CD1c-positive myeloid dendritic cell (primary cell): ENCODE results near the gene PNMA6E.

Experiments used
- DNase-seq: peaks from one replicate; pipeline ENCODE4 v3.0.0-alpha.2; 2016; ENCODE audit errors: extremely low spot score

Gene PNMA6E

DNA sequence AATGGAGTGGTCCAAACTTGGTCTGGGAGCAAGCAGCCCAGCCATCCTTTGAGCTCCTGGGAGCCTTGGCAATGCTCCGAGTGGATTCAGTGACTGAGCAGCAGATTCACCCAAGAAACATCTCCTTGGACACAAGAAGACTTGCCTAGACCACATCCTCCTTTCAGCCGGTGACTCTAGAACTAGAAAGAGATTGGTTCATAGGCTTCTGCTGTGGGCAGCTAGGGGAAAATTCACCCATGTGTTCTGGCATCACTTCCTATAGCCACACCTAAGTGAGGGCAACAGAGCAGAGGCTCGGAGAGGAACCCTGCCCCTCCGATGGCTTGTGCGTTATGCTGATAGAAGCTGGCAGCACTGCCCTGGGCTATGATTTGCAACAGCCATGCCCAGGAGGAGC lies 51.2 kb downstream of the PNMA6E start:
- no peak for DNase-seq

DNA sequence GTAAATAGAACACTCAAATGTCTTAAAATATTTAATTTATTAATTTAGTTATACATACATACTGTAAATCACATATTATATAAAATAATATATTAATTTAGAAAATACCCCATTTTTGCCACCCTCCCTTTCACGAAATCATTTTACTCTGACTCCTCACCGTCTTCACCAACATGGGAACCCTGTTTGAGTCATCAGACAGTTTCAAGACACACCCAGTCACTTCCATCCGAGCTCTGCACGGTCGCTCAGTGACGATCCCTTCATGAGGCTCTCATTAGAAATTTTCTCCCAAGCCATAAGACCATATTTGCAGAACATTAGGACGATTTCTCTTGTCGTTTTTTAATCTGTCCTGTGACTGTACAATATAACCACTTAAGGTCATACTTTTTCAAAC lies 52.7 kb downstream of the PNMA6E start:
- DNase-seq: no peak

DNA sequence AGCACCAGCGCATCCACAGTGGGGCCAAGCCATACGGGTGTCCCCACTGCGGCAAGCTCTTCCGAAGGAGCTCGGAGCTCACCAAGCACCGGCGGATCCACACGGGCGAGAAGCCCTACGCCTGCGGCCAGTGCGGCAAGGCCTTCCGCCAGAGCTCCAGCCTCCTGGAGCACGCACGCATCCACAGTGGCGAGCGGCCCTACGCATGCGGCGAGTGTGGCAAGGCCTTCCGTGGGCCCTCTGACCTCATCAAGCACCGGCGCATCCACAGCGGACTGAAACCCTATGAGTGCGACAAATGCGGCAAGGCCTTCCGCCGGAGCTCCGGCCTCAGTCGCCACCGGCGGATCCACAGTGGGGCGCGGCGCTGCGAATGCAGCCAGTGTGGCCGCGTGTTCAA lies 53.6 kb downstream of the PNMA6E start:
- no peak for DNase-seq
